GM12878 (cell line): ENCODE results near the gene BLNK. TPM values are rescaled to one million over a fixed set of nuclear protein-coding genes. Genes with fewer than 3 reads are reported as not detected.

Experiments used
- ATAC-seq: fragments of 200-7000 bp; cut with Tn5 transposase; 3 replicates; pipeline ENCODE4 v1.9.1; 2020; ENCODE audit warnings: mild to moderate bottlenecking, moderate library complexity
- BruUV-seq: library from RNA; stranded (reverse); fragments of 400-500 nt; replicated peaks from 2 replicates; lab custom pipeline; 2021; lab: Mats Ljungman, UMichigan
- CTCF ChIA-PET: fragments of 300-600 bp; sonication (Branson Sonifier 250); formaldehyde crosslinking; extraction: SDS; loops from one replicate; lab custom pipeline; 2021; ENCODE audit warnings: inconsistent platforms; lab: Yijun Ruan, JAX
- POLR2A ChIA-PET: fragments of 350-600 bp; formaldehyde crosslinking; extraction: SDS; loops from one replicate; lab custom pipeline; 2021; ENCODE audit warnings: inconsistent platforms; lab: Charles Lee
- RAD21 ChIA-PET: fragments of 300-600 bp; sonication (Branson Sonifier 250); formaldehyde crosslinking; loops from one replicate; lab custom pipeline; 2023; ENCODE audit warnings: antibody characterized with exemption; ENCODE audit not compliant: unreplicated experiment; lab: Charles Lee
- SMC1A ChIA-PET: fragments of 300-600 bp; sonication (Branson Sonifier 250); formaldehyde crosslinking; loops from one replicate; lab custom pipeline; 2023; ENCODE audit not compliant: unreplicated experiment, uncharacterized antibody; lab: Charles Lee
- DNase-seq: peaks from one replicate; pipeline ENCODE4 v3.0.0-alpha.2; 2011; ENCODE audit warnings: low read depth, low spot score
- FAIRE-seq: peaks from 3 replicates; lab custom pipeline; 2011; peaks lifted over from hg19 to GRCh38; lab: Jason Lieb, UNC
- H2AFZ ChIP-seq: 2 replicates; pipeline ENCODE4 v1.6.0; 2011; ENCODE audit warnings: low read depth, low read length, control low read depth; ENCODE audit not compliant: control insufficient read depth
- H3K27ac ChIP-seq: 2 replicates; pipeline ENCODE4 v1.5.1; 2011; ENCODE audit warnings: control low read depth; ENCODE audit not compliant: control insufficient read depth, insufficient read depth
- H3K27me3 ChIP-seq, 2 experiments: replicated peaks in 1 of 2; 2 replicates each; pipeline versions ENCODE4 v1.6.0 to v1.6.1; 2011; ENCODE audit warnings: low read length in 1 of 2; ENCODE audit not compliant: control insufficient read depth in 2 of 2, insufficient read depth in 2 of 2
- H3K36me3 ChIP-seq, 2 experiments: 2 replicates each; pipeline ENCODE4 v1.5.1; 2011; ENCODE audit warnings: low read length in 1 of 2; ENCODE audit not compliant: control insufficient read depth in 2 of 2, insufficient read depth in 2 of 2
- H3K4me1 ChIP-seq: 2 replicates; pipeline ENCODE4 v1.6.1; 2011; ENCODE audit warnings: mild to moderate bottlenecking, low read length, moderate library complexity, mixed read lengths; ENCODE audit not compliant: control insufficient read depth, insufficient read depth
- H3K4me2 ChIP-seq: 2 replicates; pipeline ENCODE4 v1.6.0; 2011; ENCODE audit warnings: control low read depth; ENCODE audit not compliant: control insufficient read depth, insufficient read depth
- H3K4me3 ChIP-seq: fragments of 200-600 bp; sonication (generic); 2 replicates; pipeline ENCODE4 v1.5.1; 2016
- H3K79me2 ChIP-seq: 2 replicates; pipeline ENCODE4 v1.6.0; 2011; ENCODE audit warnings: low read length; ENCODE audit not compliant: control insufficient read depth, insufficient read depth
- H3K9ac ChIP-seq: 2 replicates; pipeline ENCODE4 v1.8.0; 2011; ENCODE audit warnings: low read length, control low read depth, mixed read lengths; ENCODE audit not compliant: control insufficient read depth, insufficient read depth
- H3K9me3 ChIP-seq: replicated peaks from 3 replicates; pipeline ENCODE4 v1.5.1; 2011; ENCODE audit warnings: mild to moderate bottlenecking, low read length; ENCODE audit not compliant: control insufficient read depth, insufficient read depth
- H4K20me1 ChIP-seq: 2 replicates; pipeline ENCODE4 v1.6.0; 2011; ENCODE audit not compliant: control insufficient read depth, insufficient read depth
- CREB1 ChIP-seq: IDR thresholded peaks from 2 replicates; pipeline ENCODE4 v1.6.1; 2012; ENCODE audit warnings: low read depth, mild to moderate bottlenecking, inconsistent platforms
- FOS ChIP-seq: IDR thresholded peaks from 3 replicates; pipeline ENCODE4 v1.6.1; 2011; ENCODE audit warnings: borderline replicate concordance; ENCODE audit not compliant: insufficient read length; ENCODE audit errors: extremely low read depth
- IRF4 ChIP-seq: IDR thresholded peaks from 2 replicates; pipeline ENCODE4 v1.6.1; 2011; ENCODE audit warnings: low read depth, low read length
- PML ChIP-seq: IDR thresholded peaks from 2 replicates; pipeline ENCODE4 v1.6.1; 2012; ENCODE audit warnings: low read length, inconsistent platforms
- SIX5 ChIP-seq: IDR thresholded peaks from 2 replicates; pipeline ENCODE4 v1.6.1; 2011; ENCODE audit warnings: mild to moderate bottlenecking, low read depth, low read length, moderate library complexity; ENCODE audit not compliant: severe bottlenecking
- SREBF1 ChIP-seq: IDR thresholded peaks from 2 replicates; pipeline ENCODE4 v1.6.1; 2012; ENCODE audit warnings: mild to moderate bottlenecking, low read length
- SRF ChIP-seq, 2 experiments: IDR thresholded peaks; 2 replicates each; pipeline ENCODE4 v1.6.1; 2011; ENCODE audit warnings: low read depth in 2 of 2, low read length in 2 of 2, mild to moderate bottlenecking in 1 of 2, moderate library complexity in 1 of 2
- ZBTB33 ChIP-seq: fragments of 450-650 bp; IDR thresholded peaks from 2 replicates; pipeline ENCODE4 v1.6.1; 2017; ENCODE audit warnings: mild to moderate bottlenecking
- ZNF622 ChIP-seq: fragments of 450-650 bp; IDR thresholded peaks from 2 replicates; pipeline ENCODE4 v1.6.1; 2017; ENCODE audit warnings: mild to moderate bottlenecking, inconsistent platforms
- WGBS: methylation state at CpG from one replicate; pipeline ENCODE4 v1.1.6; 2016; ENCODE audit warnings: low lambda C conversion rate; ENCODE audit not compliant: insufficient replicate concordance, insufficient coverage; ENCODE audit errors: missing lambda C conversion rate; 5-methylcytosine and 5-hydroxymethylcytosine counted together
- in situ Hi-C: fragments of 300-500 bp; cut with MboI; formaldehyde crosslinking; loops from 9 replicates; pipeline ENCODE4 v1.14.3; 2018; ENCODE audit warnings: mixed read lengths
- intact Hi-C: fragments of 100-400 bp; cut with micrococcal nuclease; formaldehyde crosslinking; loops from one replicate; pipeline ENCODE4 v1.14.2; 2022; ENCODE audit not compliant: unreplicated experiment
- polyA plus RNA-seq, 11 experiments: library from polyadenylated mRNA; depleted of rRNA in 4 of 11; unstranded in 6 of 11; stranded (reverse) in 5 of 11; fragments of >200 nt; fragmentation: Nextera tagmentation in 4 of 11; fragmentation: Illumina TruSeq in 1 of 11; extraction: Ambion mirVana in 4 of 11; extraction: Trizol in 1 of 11; gene quantifications; 1 replicate in 1 of 11; 2 replicates in 10 of 11; pipeline versions ENCODE4 v1.2.1 to v1.2.3, GENCODE V29; 2011 to 2016; ENCODE audit warnings: inconsistent platforms in 2 of 11, missing spikeins in 2 of 11, low read depth in 1 of 11
- total RNA-seq, 4 experiments: library from RNA; depleted of rRNA in 3 of 4; stranded (reverse); fragments of >200 nt in 3 of 4; fragmentation: Illumina TruSeq in 1 of 4; extraction: Trizol in 1 of 4; gene quantifications; 2 replicates each; pipeline versions ENCODE4 v1.2.1 to v1.2.3, GENCODE V29; 2013 to 2021

BLNK gene
- total and polyA plus RNA-seq, 10 of the 15 experiments (the other 5 are each of a cell fraction or from before 2014, with no cell fraction given): 79.5 to 201 (median 139) TPM

GRCh38 chr10:96249264-96249663, 22.1 kb downstream of the BLNK start:
- no peaks in the 10 kb centered on the region for H3K27me3 ChIP-seq
- CTCF ChIA-PET: interaction anchor here (0.7 to 4.4 kb wide), 7 partner anchors 12 to 43 kb away, joined by 3 to 24 read pairs (median 5); partner anchors contain the start of gene BLNK
- SMC1A ChIA-PET: interaction anchor here (0.8 to 11.3 kb wide), 6 partner anchors 9 to 42 kb away, joined by 3 to 137 read pairs (median 4); partner anchors contain the start of gene BLNK
- peaks cover 2 to 19% of the 10 kb centered on the region in 2 experiments; a peak in 3 of 4 replicates for H3K36me3 ChIP-seq
- H4K20me1 ChIP-seq: no peaks in the 10 kb centered on the region
- TF ChIP-seq SRF (IDR thresholded peaks at IDR 0.05; ENCODE audit: low read depth in 2 of 2, low read length in 2 of 2) (no peak), FOS (no peak), ZBTB33 (no peak), SIX5 (no peak), CREB1 (no peak), SREBF1 (no peak), PML (no peak), IRF4 (no peak), ZNF622 (no peak)
- H3K9me3 ChIP-seq: peaks cover 2% of the 10 kb centered on the region; the same call in 2 of the 3 replicates
- no peak for ATAC-seq
- POLR2A ChIA-PET: interaction anchor here (0.6 to 3.4 kb wide), 6 partner anchors 9 to 41 kb away, joined by 3 to 22 read pairs (median 4); partner anchors contain the start of gene BLNK
- FAIRE-seq: no peak
- H3K79me2 ChIP-seq: peaks cover 49% of the 10 kb centered on the region
- BruUV-seq: no TSS peak
- in situ Hi-C loops: no loop called here
- intact Hi-C loops: no loop called here
- no peak overlapping the region for H3K4me2 ChIP-seq
- RAD21 ChIA-PET: interaction anchor here (0.5 to 3.8 kb wide), 9 partner anchors 13 to 468 kb away, joined by 3 to 23 read pairs (median 7); partner anchors contain the start of gene BLNK
- H3K9ac ChIP-seq: no peak overlapping the region
- WGBS: 96% methylated on average over 5 of the region's 5 CpGs
- no peak overlapping the region for H3K27ac ChIP-seq
- no peak for DNase-seq
- H3K4me3 ChIP-seq: no peak overlapping the region
- peaks cover 5% of the 10 kb centered on the region for H3K4me1 ChIP-seq
- no peak overlapping the region for H2AFZ ChIP-seq
